ENCODE results near the gene NRP2.

GRCh38 chr2:205740381-205740780 lies 58.1 kb downstream of the NRP2 start:
- no peak for TF ChIP-seq ESRRG (CRISPR knock-in tag; IDR thresholded peaks at IDR 0.05)
- no peak for TF ChIP-seq ZFP3 (CRISPR knock-in tag; IDR thresholded peaks at IDR 0.05)
- no peak for TF ChIP-seq GLIS3 (CRISPR knock-in tag; IDR thresholded peaks at IDR 0.05)
- TF ChIP-seq ARNTL (CRISPR knock-in tag; IDR thresholded peaks at IDR 0.05; ENCODE audit: borderline replicate concordance, low read depth): no peak
- no peak for TF ChIP-seq PPARA (CRISPR knock-in tag; IDR thresholded peaks at IDR 0.05; ENCODE audit: borderline replicate concordance)
- no peak for TF ChIP-seq ZNF8 (CRISPR knock-in tag; IDR thresholded peaks at IDR 0.05)
- no peak for TF ChIP-seq CREB5 (CRISPR knock-in tag; IDR thresholded peaks at IDR 0.05; ENCODE audit: low read depth)
